Parathyroid adenoma (tissue), 2 donors: ENCODE data around the gene TMEM35B.
A peak's percentile ranks its signal among the peaks of the same experiment; 100 is the strongest.

ENCODE experiments used
- H2AFZ ChIP-seq: fragments of 300-600 bp; sonication (generic); one replicate; pipeline ENCODE4 v1.7.0; 2017; ENCODE audit warnings: antibody characterized with exemption, mild to moderate bottlenecking
- H3K27ac ChIP-seq: fragments of 300-600 bp; sonication (generic); one replicate; pipeline ENCODE4 v1.7.0; 2017
- H3K27me3 ChIP-seq: fragments of 300-600 bp; sonication (generic); one replicate; pipeline ENCODE4 v1.7.0; 2017; ENCODE audit warnings: low read length; ENCODE audit not compliant: control insufficient read depth, insufficient read depth
- H3K36me3 ChIP-seq: fragments of 300-600 bp; sonication (generic); one replicate; pipeline ENCODE4 v1.7.0; 2017; ENCODE audit warnings: low read length; ENCODE audit not compliant: control insufficient read depth, insufficient read depth
- H3K4me1 ChIP-seq: fragments of 300-600 bp; sonication (generic); one replicate; pipeline ENCODE4 v1.7.0; 2017; ENCODE audit warnings: control low read depth
- H3K4me2 ChIP-seq: fragments of 300-600 bp; sonication (generic); one replicate; pipeline ENCODE4 v1.7.0; 2017; ENCODE audit warnings: low read length
- H3K4me3 ChIP-seq: fragments of 300-600 bp; sonication (generic); one replicate; pipeline ENCODE4 v1.7.0; 2017; ENCODE audit warnings: low read depth, low read length
- H3K79me2 ChIP-seq: fragments of 300-600 bp; sonication (generic); one replicate; pipeline ENCODE4 v1.7.0; 2017; ENCODE audit warnings: control low read depth
- H3K9ac ChIP-seq: fragments of 300-600 bp; sonication (generic); one replicate; pipeline ENCODE4 v1.7.0; 2017; ENCODE audit warnings: mild to moderate bottlenecking
- H3K9me3 ChIP-seq: fragments of 300-600 bp; sonication (generic); one replicate; pipeline ENCODE4 v1.7.0; 2017; ENCODE audit warnings: low read length; ENCODE audit not compliant: control insufficient read depth
- CTCF ChIP-seq: fragments of 300-600 bp; sonication (generic); IDR thresholded peaks from one replicate; pipeline ENCODE4 v1.7.0; 2017; ENCODE audit warnings: antibody characterized with exemption, mild to moderate bottlenecking
- donor health status: primary hyperparathyroidism.

Gene TMEM35B

GRCh38 chr1:34984793-34985608, at the start of gene TMEM35B:
TSS of gene TMEM35B (minus strand) at chr1:34985347. CDS start at chr1:34985305, 42 bp downstream.
- Histone ChIP-seq H3K36me3 (no peaks in the 10 kb centered on the region), H3K4me3 (peak within 1 kb of the TSS; percentile 66), H3K9ac (peak within 1 kb of the TSS; percentile 19), H3K4me1 (peaks cover 8% of the 10 kb centered on the region), H3K4me2 (peak within 1 kb of the TSS; percentile 75), H2AFZ (peak within 1 kb of the TSS; percentile 94), H3K9me3 (no peaks in the 10 kb centered on the region), H3K27me3 (no peaks in the 10 kb centered on the region), H3K79me2 (no peaks in the 10 kb centered on the region), H3K27ac (peak within 1 kb of the TSS; percentile 83)
- TF ChIP-seq CTCF: no peak

- Histone ChIP-seq H3K9me3 (no peaks in the 10 kb centered on the region), H3K79me2 (peaks cover 2% of the 10 kb centered on the region), H3K4me2 (no peak overlapping the region), H3K27me3 (no peaks in the 10 kb centered on the region), H3K27ac (no peak overlapping the region), H3K4me1 (peaks cover 2% of the 10 kb centered on the region), H3K36me3 (no peaks in the 10 kb centered on the region), H2AFZ (no peak overlapping the region), H3K4me3 (no peak overlapping the region), H3K9ac (no peak overlapping the region)
- no peak for TF ChIP-seq CTCF
Measured at GRCh38 chr1:35033346-35033745, 48.2 kb upstream of the TMEM35B start.

GRCh38 chr1:35032384-35032739, 47.2 kb upstream of the TMEM35B start:
- Histone ChIP-seq H3K79me2 (peaks cover 2% of the 10 kb centered on the region), H2AFZ (peak overlapping the region; percentile 22), H3K9me3 (no peaks in the 10 kb centered on the region), H3K27ac (no peak overlapping the region), H3K36me3 (no peaks in the 10 kb centered on the region), H3K4me1 (peaks cover 2% of the 10 kb centered on the region), H3K9ac (no peak overlapping the region), H3K27me3 (no peaks in the 10 kb centered on the region), H3K4me3 (no peak overlapping the region), H3K4me2 (peak overlapping the region; percentile 32)
- TF ChIP-seq CTCF: no peak

GRCh38 chr1:35030756-35031446, 45.8 kb upstream of the TMEM35B start:
- Histone ChIP-seq H3K4me1 (peaks cover 2% of the 10 kb centered on the region), H3K4me2 (peak overlapping the region; percentile 84), H3K27me3 (no peaks in the 10 kb centered on the region), H2AFZ (peak overlapping the region; percentile 80), H3K79me2 (peaks cover 2% of the 10 kb centered on the region), H3K9me3 (no peaks in the 10 kb centered on the region), H3K27ac (peak overlapping the region; percentile 92), H3K36me3 (no peaks in the 10 kb centered on the region), H3K9ac (peak overlapping the region; percentile 37), H3K4me3 (peak overlapping the region; percentile 97)
- no peak for TF ChIP-seq CTCF
